DMS53 treated with DMSO at 0.1 percent for 48 hours (cell line): ENCODE measurements around the gene PASK.
"Not testable (repeated sequence)": the region's sequence is repeated elsewhere in the genome, so short reads cannot be mapped to it uniquely, and the experiment has no call there.

Experiments used
- DNase-seq: peaks from one replicate; lab custom pipeline; 2025; ENCODE audit not compliant: unreplicated experiment; lab: John Stamatoyannopoulos, UW

PASK gene

GRCh38 chr2:241107031-241107783 lies 42.1 kb downstream of the PASK start:
- DNase-seq: no peak

GRCh38 chr2:241105641-241106040 lies 43.6 kb downstream of the PASK start:
- DNase-seq: no peak

- not testable (repeated sequence) for DNase-seq
These were observed 44.7 kb downstream of the PASK start for GRCh38 chr2:241104611-241105010.

- DNase-seq: no peak
These were observed 46.1 kb downstream of the PASK start for GRCh38 chr2:241103176-241103595.

GRCh38 chr2:241102239-241102803 lies 47.0 kb downstream of the PASK start, which contains the start of gene MTERF4:
MTERF4 (minus strand) TSS chr2:241102287; CDS start chr2:241102273, 14 bp downstream.
- DNase-seq: peak; percentile 25

GRCh38 chr2:241099246-241099645 lies 50.0 kb downstream of the PASK start:
- no peak for DNase-seq

GRCh38 chr2:241096979-241097378 lies 52.3 kb downstream of the PASK start:
- no peak for DNase-seq

- peak; percentile 9 for DNase-seq
These were observed 53.5 kb downstream of the PASK start for GRCh38 chr2:241095594-241096290.

GRCh38 chr2:241094924-241095420 lies 54.3 kb downstream of the PASK start:
- DNase-seq: no peak

GRCh38 chr2:241094172-241094571 lies 55.1 kb downstream of the PASK start:
- DNase-seq: no peak

GRCh38 chr2:241093133-241093781 lies 56.0 kb downstream of the PASK start:
- DNase-seq: peak; percentile 74

GRCh38 chr2:241092677-241093076 lies 56.6 kb downstream of the PASK start:
- no peak for DNase-seq

GRCh38 chr2:241091734-241092445 lies 57.4 kb downstream of the PASK start:
- DNase-seq: no peak

GRCh38 chr2:241091201-241091600 lies 58.1 kb downstream of the PASK start:
- DNase-seq: no peak

- DNase-seq: no peak
These were observed 60.2 kb downstream of the PASK start for GRCh38 chr2:241088791-241089732.

GRCh38 chr2:241088376-241088775 lies 60.9 kb downstream of the PASK start:
- DNase-seq: no peak

GRCh38 chr2:241087420-241088268 lies 61.6 kb downstream of the PASK start:
- no peak for DNase-seq

- no peak for DNase-seq
These were observed 64.3 kb downstream of the PASK start for GRCh38 chr2:241084856-241085444.
